HepG2 (cell line): Measurements from ENCODE around the gene DIP2C. TPM values are rescaled to one million over a fixed set of nuclear protein-coding genes. Genes with fewer than 3 reads are reported as not detected.

Source experiments
- ATAC-seq: fragments of 200-7000 bp; cut with Tn5 transposase; 3 replicates; pipeline ENCODE4 v1.9.1; 2020; ENCODE audit warnings: mild to moderate bottlenecking, moderate library complexity
- BruUV-seq: library from RNA; stranded (reverse); fragments of 400-500 nt; replicated peaks from 2 replicates; lab custom pipeline; 2021; lab: Mats Ljungman, UMichigan
- CTCF ChIA-PET: fragments of 300-600 bp; formaldehyde crosslinking; extraction: SDS; loops from one replicate; lab custom pipeline; 2021; ENCODE audit warnings: low total read pairs, inconsistent platforms, low intra/inter-chr PET ratio; lab: Yijun Ruan, JAX
- POLR2A ChIA-PET: fragments of 350-600 bp; sonication (Branson Sonifier 250); formaldehyde crosslinking; loops from one replicate; lab custom pipeline; 2020; ENCODE audit warnings: antibody characterized with exemption, inconsistent platforms; lab: Yijun Ruan, JAX
- DNase-seq: peaks from one replicate; pipeline ENCODE4 v3.0.0-alpha.2; 2015; ENCODE audit warnings: low spot score
- FAIRE-seq: peaks from 3 replicates; lab custom pipeline; 2011; peaks lifted over from hg19 to GRCh38; lab: Jason Lieb, UNC
- H2AFZ ChIP-seq: one replicate; pipeline ENCODE4 v1.6.1; 2011; ENCODE audit warnings: low read length, inconsistent platforms
- H3K27ac ChIP-seq: fragments of 300-600 bp; 3 replicates; pipeline ENCODE4 v1.8.0; 2011; ENCODE audit warnings: mixed run types, mild to moderate bottlenecking, mixed read lengths, low read length, inconsistent platforms; ENCODE audit not compliant: insufficient read depth; ENCODE audit errors: extremely low read length
- H3K27me3 ChIP-seq, 2 experiments: fragments of 200-600 bp in 1 of 2; 2 replicates in 1 of 2; 3 replicates in 1 of 2; pipeline versions ENCODE4 v1.6.0 to v1.8.0; 2011; ENCODE audit warnings: low read length in 2 of 2, mild to moderate bottlenecking in 2 of 2, moderate library complexity in 2 of 2, inconsistent platforms in 1 of 2; ENCODE audit not compliant: insufficient read depth in 2 of 2, control insufficient read depth in 1 of 2
- H3K36me3 ChIP-seq, 2 experiments: fragments of 200-600 bp in 1 of 2; replicated peaks in 1 of 2; 2 replicates in 1 of 2; 3 replicates in 1 of 2; pipeline versions ENCODE4 v1.5.1 to v1.8.0; 2011; ENCODE audit warnings: low read length in 2 of 2, inconsistent platforms in 1 of 2; ENCODE audit not compliant: insufficient read depth in 2 of 2, control insufficient read depth in 1 of 2
- H3K4me1 ChIP-seq: 2 replicates; pipeline ENCODE4 v1.5.1; 2012; ENCODE audit warnings: low read length, inconsistent platforms; ENCODE audit not compliant: insufficient read depth
- H3K4me2 ChIP-seq: 2 replicates; pipeline ENCODE4 v1.6.0; 2011; ENCODE audit warnings: low read depth, low read length, inconsistent platforms
- H3K4me3 ChIP-seq, 3 experiments: fragments of 200-600 bp in 1 of 3; sonication (generic), shearing (Covaris generic) in 1 of 3; replicated peaks in 1 of 3; 2 replicates each; pipeline ENCODE4 v1.5.1; 2011 to 2016; ENCODE audit warnings: low read length in 3 of 3, inconsistent platforms in 2 of 3, low read depth in 2 of 3, mild to moderate bottlenecking in 2 of 3, control low read depth in 1 of 3, mixed read lengths in 1 of 3; ENCODE audit not compliant: insufficient read depth in 1 of 3
- H3K79me2 ChIP-seq: one replicate; pipeline ENCODE4 v1.6.1; 2011; ENCODE audit warnings: low read length, inconsistent platforms; ENCODE audit not compliant: insufficient read depth
- H3K9ac ChIP-seq: 2 replicates; pipeline ENCODE4 v1.6.0; 2011; ENCODE audit warnings: mild to moderate bottlenecking, low read depth, low read length, inconsistent platforms; ENCODE audit not compliant: insufficient read depth
- H3K9me3 ChIP-seq: 2 replicates; pipeline ENCODE4 v1.5.1; 2012; ENCODE audit warnings: mild to moderate bottlenecking, low read length
- H4K20me1 ChIP-seq: 2 replicates; pipeline ENCODE4 v1.6.0; 2011; ENCODE audit warnings: inconsistent platforms, mild to moderate bottlenecking, low read length, moderate library complexity; ENCODE audit not compliant: insufficient read depth
- DDIT3 ChIP-seq: sonication (generic); formaldehyde crosslinking; IDR thresholded peaks from 2 replicates; pipeline ENCODE4 v1.4.0; 2020; ENCODE audit warnings: mild to moderate bottlenecking, missing genetic modification reagents
- FOXP1 ChIP-seq, 2 experiments: fragments of 450-650 bp in 1 of 2; IDR thresholded peaks; 2 replicates each; pipeline ENCODE4 v1.6.1; 2017 to 2018; ENCODE audit warnings: antibody characterized with exemption in 1 of 2
- HOXA3 ChIP-seq: sonication (generic); formaldehyde crosslinking; IDR thresholded peaks from 2 replicates; pipeline ENCODE4 v1.5.0; 2020; ENCODE audit warnings: missing genetic modification reagents
- PRMT3 ChIP-seq: sonication (generic); formaldehyde crosslinking; IDR thresholded peaks from 2 replicates; pipeline ENCODE4 v1.8.1; 2022; ENCODE audit warnings: low read depth, mild to moderate bottlenecking, moderate library complexity, missing genetic modification reagents, borderline replicate concordance
- RBFOX2 ChIP-seq: fragments of 200-400 bp; formaldehyde crosslinking; IDR thresholded peaks from 2 replicates; pipeline ENCODE4 v1.6.1; 2017; ENCODE audit warnings: low read depth, mild to moderate bottlenecking, low read length
- TCF12 ChIP-seq, 2 experiments: fragments of 450-650 bp in 1 of 2; sonication (generic) in 1 of 2; formaldehyde crosslinking in 1 of 2; IDR thresholded peaks; 2 replicates each; pipeline versions ENCODE4 v1.6.1 to v1.8.0; 2017 to 2022; ENCODE audit warnings: antibody characterized with exemption in 1 of 2, mild to moderate bottlenecking in 1 of 2, missing genetic modification reagents in 1 of 2, moderate library complexity in 1 of 2
- ZFP36L2 ChIP-seq: sonication (generic); formaldehyde crosslinking; IDR thresholded peaks from 2 replicates; pipeline ENCODE4 v1.4.0; 2020; ENCODE audit warnings: missing genetic modification reagents
- ZNF503 ChIP-seq: sonication (generic); formaldehyde crosslinking; IDR thresholded peaks from 2 replicates; pipeline ENCODE4 v1.4.0; 2020; ENCODE audit warnings: missing genetic modification reagents
- ZNF615 ChIP-seq: sonication (generic); formaldehyde crosslinking; IDR thresholded peaks from 2 replicates; pipeline ENCODE4 v1.5.0; 2020; ENCODE audit warnings: mild to moderate bottlenecking, missing genetic modification reagents, borderline replicate concordance
- WGBS: methylation state at CpG from one replicate; pipeline ENCODE4 v1.1.6; 2017; ENCODE audit warnings: low lambda C conversion rate; 5-methylcytosine and 5-hydroxymethylcytosine counted together
- in situ Hi-C: cut with HindIII; loops from 2 replicates; pipeline ENCODE4 v1.10.0; 2017; ENCODE audit warnings: low pct_unique_long_range_greater_than_20kb; ENCODE audit not compliant: extremely low pct_ligation_motif_present
- intact Hi-C: fragments of 100-400 bp; cut with micrococcal nuclease; formaldehyde crosslinking; loops from one replicate; pipeline ENCODE4 v1.10.0; 2022; ENCODE audit not compliant: unreplicated experiment
- polyA plus RNA-seq, 8 experiments: library from polyadenylated mRNA; depleted of rRNA in 3 of 8; stranded (reverse) in 7 of 8; unstranded in 1 of 8; fragments of >200 nt; fragmentation: Illumina TruSeq in 4 of 8; extraction: Trizol in 4 of 8; gene quantifications; 2 replicates each; pipeline versions ENCODE4 v1.2.1 to v1.2.3, GENCODE V29; 2011 to 2016; ENCODE audit warnings: low read depth in 4 of 8, missing spikeins in 1 of 8, mixed read lengths in 1 of 8; ENCODE audit not compliant: insufficient read depth in 1 of 8
- total RNA-seq, 5 experiments: library from RNA; depleted of rRNA; stranded (reverse); fragments of >200 nt; fragmentation: Illumina TruSeq; extraction: Trizol; gene quantifications; 2 replicates each; pipeline ENCODE4 v1.2.3, GENCODE V29; 2016; ENCODE audit warnings: low read depth in 1 of 5

DIP2C gene
- total and polyA plus RNA-seq, 2 of the 13 experiments (the other 11 are each of a cell fraction or from before 2014, with no cell fraction given), result 2.2 to 2.7 TPM

GRCh38 chr10:493391-494148, 195.9 kb downstream of the DIP2C start:
- no peak for ATAC-seq
- no peak overlapping the region for H3K9ac ChIP-seq
- FAIRE-seq, result no peak
- intact Hi-C loops, result no loop called here
- H3K36me3 ChIP-seq, result no peaks in the 10 kb centered on the region
- no peak overlapping the region for H2AFZ ChIP-seq
- no TSS peak for BruUV-seq
- no peak for DNase-seq
- no peak overlapping the region for H3K4me3 ChIP-seq
- no peaks in the 10 kb centered on the region for H3K9me3 ChIP-seq
- H3K4me1 ChIP-seq, result peaks cover 31% of the 10 kb centered on the region
- H3K79me2 ChIP-seq, result no peaks in the 10 kb centered on the region
- CTCF ChIA-PET, result no interaction called here
- no peaks in the 10 kb centered on the region for H3K27me3 ChIP-seq
- 89% methylated on average over 19 of the region's 21 CpGs for WGBS
- TF ChIP-seq RBFOX2 (no peak), FOXP1 (IDR thresholded peaks at IDR 0.05) (no peak), FOXP1 (CRISPR knock-in tag; IDR thresholded peaks at IDR 0.05) (no peak), ZFP36L2 (no peak), ZNF615 (no peak), TCF12 (IDR thresholded peaks at IDR 0.05) (no peak), TCF12 (CRISPR knock-in tag; IDR thresholded peaks at IDR 0.05) (no peak)
- TF ChIP-seq, all 625 proteins: peak for 0
- Histone ChIP-seq H3K27ac (no peak overlapping the region), H4K20me1 (no peaks in the 10 kb centered on the region), H3K4me2 (peak overlapping the region; percentile 33; the same call in 1 of the 2 replicates)
- in situ Hi-C loops, result no loop called here
- POLR2A ChIA-PET, result no interaction called here

GRCh38 chr10:492836-493235, 196.6 kb downstream of the DIP2C start:
- Histone ChIP-seq H3K27ac (no peak overlapping the region), H4K20me1 (no peaks in the 10 kb centered on the region), H3K79me2 (no peaks in the 10 kb centered on the region), H3K4me2 (no peak overlapping the region), H3K9me3 (no peaks in the 10 kb centered on the region), H3K27me3 (no peaks in the 10 kb centered on the region), H2AFZ (no peak overlapping the region), H3K36me3 (no peaks in the 10 kb centered on the region), H3K9ac (no peak overlapping the region), H3K4me3 (no peak overlapping the region), H3K4me1 (peaks cover 31% of the 10 kb centered on the region)
- ChIA-PET POLR2A (no interaction called here), CTCF (no interaction called here)
- no TSS peak for BruUV-seq
- DNase-seq, result no peak
- no peak for FAIRE-seq
- intact Hi-C loops, result no loop called here
- no peak for ATAC-seq
- in situ Hi-C loops, result no loop called here
- 88% methylated on average over 10 of the region's 10 CpGs for WGBS
- TF ChIP-seq PRMT3 (CRISPR knock-in tag), result no peak
- TF ChIP-seq DDIT3 (CRISPR knock-in tag), result no peak
- no peak for TF ChIP-seq HOXA3 (CRISPR knock-in tag)
- TF ChIP-seq ZNF503 (CRISPR knock-in tag), result no peak
